Activated CD4-positive, alpha-beta T cell treated with anti-CD3 and anti-CD28 coated beads, Interleukin-2, amount 50 U/mL, for 48 hours (primary cell): ENCODE measurements around the gene GLI3.

Experiments
- DNase-seq, 2 experiments: peaks; one replicate each; pipeline ENCODE4 v3.0.0-alpha.2; 2020

The GLI3 gene

GRCh38 chr7:41992881-41993867 lies 243.8 kb downstream of the GLI3 start:
- DNase-seq: no peak

- no peak for DNase-seq
Measured at GRCh38 chr7:41984888-41985287, 252.1 kb downstream of the GLI3 start.

- DNase-seq: no peak
Measured at GRCh38 chr7:41981046-41982040, 255.7 kb downstream of the GLI3 start.

- DNase-seq: no peak
Measured at GRCh38 chr7:41979834-41980307, 257.1 kb downstream of the GLI3 start.

- DNase-seq: no peak
Measured at GRCh38 chr7:41978858-41979257, 258.2 kb downstream of the GLI3 start.

- no peak for DNase-seq
Measured at GRCh38 chr7:41977661-41978060, 259.3 kb downstream of the GLI3 start.

- DNase-seq: no peak
Measured at GRCh38 chr7:41977151-41977651, 259.8 kb downstream of the GLI3 start.

GRCh38 chr7:41976411-41976810 lies 260.6 kb downstream of the GLI3 start:
- DNase-seq: no peak

GRCh38 chr7:41975849-41976248 lies 261.2 kb downstream of the GLI3 start:
- DNase-seq: no peak

GRCh38 chr7:41974870-41975557 lies 262.0 kb downstream of the GLI3 start:
- DNase-seq: no peak

- DNase-seq: no peak
Measured at GRCh38 chr7:41973202-41973730, 263.7 kb downstream of the GLI3 start.

GRCh38 chr7:41972776-41973175 lies 264.2 kb downstream of the GLI3 start:
- DNase-seq: no peak

GRCh38 chr7:41972270-41972669 lies 264.7 kb downstream of the GLI3 start:
- no peak for DNase-seq

GRCh38 chr7:41971640-41972187 lies 265.3 kb downstream of the GLI3 start:
- no peak for DNase-seq

- no peak for DNase-seq
Measured at GRCh38 chr7:41970941-41971340, 266.1 kb downstream of the GLI3 start.

- DNase-seq: no peak
Measured at GRCh38 chr7:41969561-41970105, 267.4 kb downstream of the GLI3 start.

- no peak for DNase-seq
Measured at GRCh38 chr7:41967156-41967555, 269.9 kb downstream of the GLI3 start.

GRCh38 chr7:41965951-41966505 lies 271.0 kb downstream of the GLI3 start:
- no peak for DNase-seq

- no peak for DNase-seq
Measured at GRCh38 chr7:41964849-41965745, 271.9 kb downstream of the GLI3 start.

GRCh38 chr7:41964183-41964753 lies 272.7 kb downstream of the GLI3 start:
- no peak for DNase-seq
